ENCODE results near the gene OR9Q1. TPM values are rescaled to one million over a fixed set of nuclear protein-coding genes. Genes with fewer than 3 reads are reported as not detected.
"Not testable (repeated sequence)": the region's sequence is repeated elsewhere in the genome, so short reads cannot be mapped to it uniquely, and the experiment has no call there.

The OR9Q1 gene
- total RNA-seq, 1 donor from 2014 or later: not detected

- no peak for DNase-seq (ENCODE audit: extremely low spot score in 2 of 2)
- H3K27me3 ChIP-seq: no peaks in the 10 kb centered on the region
- intact Hi-C loops (cut with DNase I): no loop called here
- no peak overlapping the region for H3K27ac ChIP-seq
- TF ChIP-seq CTCF (IDR thresholded peaks at IDR 0.05) (no peak), POLR2AphosphoS5 (IDR thresholded peaks at IDR 0.05; ENCODE audit: insufficient read depth in 1 of 2, low read depth in 1 of 2) (no peak), POLR2A (IDR thresholded peaks at IDR 0.05) (no peak)
- H3K36me3 ChIP-seq: no peaks in the 10 kb centered on the region
- no peaks in the 10 kb centered on the region for H3K9me3 ChIP-seq
- H3K4me3 ChIP-seq: no peak overlapping the region
- no peaks in the 10 kb centered on the region for H3K4me1 ChIP-seq
These were observed 175.6 kb downstream of the OR9Q1 start for GRCh38 chr11:58199271-58199670.

- DNase-seq (ENCODE audit: extremely low spot score in 2 of 2): no peak
- no peaks in the 10 kb centered on the region for H3K36me3 ChIP-seq
- H3K27ac ChIP-seq: no peak within 1 kb of the TSS
- intact Hi-C loops (cut with DNase I): no loop called here
- no peaks in the 10 kb centered on the region for H3K4me1 ChIP-seq
- no peaks in the 10 kb centered on the region for H3K27me3 ChIP-seq
- H3K4me3 ChIP-seq: no peak within 1 kb of the TSS
- no peaks in the 10 kb centered on the region for H3K9me3 ChIP-seq
- TF ChIP-seq CTCF (IDR thresholded peaks at IDR 0.05): no peak
- TF ChIP-seq POLR2A (IDR thresholded peaks at IDR 0.05): no peak
- no peak for TF ChIP-seq POLR2AphosphoS5 (IDR thresholded peaks at IDR 0.05; ENCODE audit: insufficient read depth in 1 of 2, low read depth in 1 of 2)
These were observed 180.4 kb downstream of the OR9Q1 start, which contains the start of gene OR1S2 for GRCh38 chr11:58204042-58204441. Gene OR1S2 (minus strand): TSS chr11:58204142. CDS start chr11:58204142, 0 bp downstream.

GRCh38 chr11:58212420-58212819, 188.7 kb downstream of the OR9Q1 start, which contains the start of gene OR1S1:
Gene OR1S1 (plus strand): TSS chr11:58212720.
- H3K27me3 ChIP-seq; H3K36me3 ChIP-seq; H3K27ac ChIP-seq; H3K4me1 ChIP-seq; H3K4me3 ChIP-seq; intact Hi-C loops (cut with DNase I); DNase-seq (ENCODE audit: extremely low spot score in 2 of 2); H3K9me3 ChIP-seq: not testable (repeated sequence)

- no peak for DNase-seq (ENCODE audit: extremely low spot score in 2 of 2)
- Histone ChIP-seq H3K4me3 (no peak overlapping the region), H3K27me3 (no peaks in the 10 kb centered on the region), H3K36me3 (no peaks in the 10 kb centered on the region), H3K9me3 (no peaks in the 10 kb centered on the region), H3K27ac (no peak overlapping the region), H3K4me1 (no peaks in the 10 kb centered on the region)
- intact Hi-C loops (cut with DNase I): no loop called here
- TF ChIP-seq CTCF (IDR thresholded peaks at IDR 0.05) (no peak), POLR2A (IDR thresholded peaks at IDR 0.05) (no peak), POLR2AphosphoS5 (IDR thresholded peaks at IDR 0.05; ENCODE audit: insufficient read depth in 1 of 2, low read depth in 1 of 2) (no peak)
These were observed 192.8 kb downstream of the OR9Q1 start for GRCh38 chr11:58216476-58216875.

GRCh38 chr11:58222721-58223120, 199.0 kb downstream of the OR9Q1 start:
- intact Hi-C loops (cut with DNase I): loop anchor here (5.0 kb wide), 1 partner anchor 975 kb away; no protein-coding TSS in a partner anchor
- no peaks in the 10 kb centered on the region for H3K4me1 ChIP-seq
- H3K27ac ChIP-seq: no peak overlapping the region

GRCh38 chr11:58227956-58228615, 204.4 kb downstream of the OR9Q1 start:
- no peak overlapping the region for H3K4me3 ChIP-seq
- H3K4me1 ChIP-seq: no peaks in the 10 kb centered on the region
- intact Hi-C loops (cut with DNase I): no loop called here
- H3K27me3 ChIP-seq: no peaks in the 10 kb centered on the region
- no peak overlapping the region for H3K27ac ChIP-seq
- H3K36me3 ChIP-seq: no peaks in the 10 kb centered on the region
- TF ChIP-seq POLR2A (IDR thresholded peaks at IDR 0.05): no peak
- TF ChIP-seq POLR2AphosphoS5 (IDR thresholded peaks at IDR 0.05; ENCODE audit: insufficient read depth in 1 of 2, low read depth in 1 of 2): no peak
- no peak for TF ChIP-seq CTCF (IDR thresholded peaks at IDR 0.05)
- no peaks in the 10 kb centered on the region for H3K9me3 ChIP-seq
- DNase-seq (ENCODE audit: extremely low spot score in 2 of 2): no peak

More at GRCh38 chr11:58222721-58223120, 199.0 kb downstream of the OR9Q1 start:
- Histone ChIP-seq H3K9me3 (no peaks in the 10 kb centered on the region), H3K4me3 (no peak overlapping the region), H3K36me3 (no peaks in the 10 kb centered on the region), H3K27me3 (no peaks in the 10 kb centered on the region)
- TF ChIP-seq POLR2AphosphoS5 (IDR thresholded peaks at IDR 0.05; ENCODE audit: insufficient read depth in 1 of 2, low read depth in 1 of 2): no peak
- no peak for TF ChIP-seq POLR2A (IDR thresholded peaks at IDR 0.05)
- no peak for DNase-seq (ENCODE audit: extremely low spot score in 2 of 2)

Measured in vagina (tissue), 2 donors.